Islet of Langerhans (tissue), 1 donor: ENCODE measurements around the gene CCL4L2.
"Not testable (repeated sequence)": the region's sequence is repeated elsewhere in the genome, so short reads cannot be mapped to it uniquely, and the experiment has no call there.

Source experiments
- FAIRE-seq: peaks from one replicate; lab custom pipeline; 2011; peaks lifted over from hg19 to GRCh38; lab: Jason Lieb, UNC

The CCL4L2 gene

GRCh38 chr17:36210439-36211211 is at the start of gene CCL4L2:
TSS of gene CCL4L2 (plus strand) at chr17:36211063.
- FAIRE-seq, result not testable (repeated sequence)

- not testable (repeated sequence) for FAIRE-seq
Observed at GRCh38 chr17:36168836-36169235, 42.0 kb upstream of the CCL4L2 start.

GRCh38 chr17:36176536-36176935 is 34.3 kb upstream of the CCL4L2 start, which contains the start of gene TBC1D3B:
TSS of gene TBC1D3B (minus strand) at chr17:36176636. CDS start at chr17:36175050, 1,586 bp downstream.
- not testable (repeated sequence) for FAIRE-seq

GRCh38 chr17:36181446-36182175 is 29.3 kb upstream of the CCL4L2 start:
- FAIRE-seq, result not testable (repeated sequence)

GRCh38 chr17:36182176-36183000 is 28.5 kb upstream of the CCL4L2 start:
- no peak for FAIRE-seq

- no peak for FAIRE-seq
Observed at GRCh38 chr17:36183001-36183971, 27.6 kb upstream of the CCL4L2 start.

- no peak for FAIRE-seq
Observed at GRCh38 chr17:36184023-36184765, 26.7 kb upstream of the CCL4L2 start.

GRCh38 chr17:36185416-36185815 is 25.4 kb upstream of the CCL4L2 start:
- no peak for FAIRE-seq

- not testable (repeated sequence) for FAIRE-seq
Observed at GRCh38 chr17:36186810-36187763, 23.8 kb upstream of the CCL4L2 start.

- FAIRE-seq, result not testable (repeated sequence)
Observed at GRCh38 chr17:36187943-36188665, 22.8 kb upstream of the CCL4L2 start.

- no peak for FAIRE-seq
Observed at GRCh38 chr17:36188891-36189306, 22.0 kb upstream of the CCL4L2 start.

GRCh38 chr17:36189993-36190392 is 20.9 kb upstream of the CCL4L2 start:
- not testable (repeated sequence) for FAIRE-seq

- FAIRE-seq, result not testable (repeated sequence)
Observed at GRCh38 chr17:36190549-36191330, 20.1 kb upstream of the CCL4L2 start.

- FAIRE-seq, result no peak
Observed at GRCh38 chr17:36193216-36193775, 17.6 kb upstream of the CCL4L2 start.

- FAIRE-seq, result not testable (repeated sequence)
Observed at GRCh38 chr17:36194147-36194831, 16.6 kb upstream of the CCL4L2 start.

- FAIRE-seq, result not testable (repeated sequence)
Observed at GRCh38 chr17:36194832-36195433, 15.9 kb upstream of the CCL4L2 start.
